ENCODE data around the gene KCNH2. TPM values are rescaled to one million over a fixed set of nuclear protein-coding genes. Genes with fewer than 3 reads are reported as not detected.

Gene KCNH2
- polyA plus RNA-seq, 3 donors = not detected

DNA sequence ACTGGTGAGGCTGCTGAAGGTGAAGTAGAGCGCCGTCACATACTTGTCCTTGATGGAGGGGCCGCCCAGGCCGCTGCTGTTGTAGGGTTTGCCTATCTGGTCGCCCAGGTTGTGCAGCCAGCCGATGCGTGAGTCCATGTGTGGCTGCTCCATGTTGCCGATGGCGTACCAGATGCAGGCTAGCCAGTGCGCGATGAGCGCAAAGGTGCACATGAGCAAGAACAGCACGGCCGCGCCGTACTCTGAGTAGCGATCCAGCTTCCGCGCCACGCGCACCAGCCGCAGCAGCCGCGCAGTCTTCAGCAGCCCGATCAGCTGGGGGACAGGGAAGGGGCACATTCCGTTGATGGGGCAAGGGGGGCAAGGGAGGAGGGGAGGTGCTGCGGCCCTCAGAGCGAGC, 26.6 kb downstream of the KCNH2 start:
- Mint-ChIP-seq H3K36me3 (peaks cover 0 to 2% of the 10 kb centered on the region in 2 donors), H3K4me3 (no peak overlapping the region), H3K9me3 (peaks cover 0 to 1% (median 0%) of the 10 kb centered on the region in 7 donors), H3K27me3 (ENCODE audit: low read depth in 3 of 3) (peaks cover 27 to 62% (median 27%) of the 10 kb centered on the region in 3 donors), H3K4me1 (no peaks in the 10 kb centered on the region), H3K27ac (no peak overlapping the region)
- H3K4me2 ChIP-seq (replicated peaks; ENCODE audit: extremely low read depth, low read length, poor library complexity, severe bottlenecking) = no peak overlapping the region
- H4K20me1 ChIP-seq (ENCODE audit: insufficient read depth, low read length) = no peaks in the 10 kb centered on the region
- H3K9ac ChIP-seq (ENCODE audit: insufficient read depth, low read length, poor library complexity, severe bottlenecking) = no peak overlapping the region
- H3K27me3 ChIP-seq (ENCODE audit: control insufficient read depth in 2 of 2, insufficient read depth in 2 of 2, low read length in 2 of 2) = peaks cover 0 to 36% of the 10 kb centered on the region in 2 donors
- no peak for DNase-seq
- no peak overlapping the region for H3K4me3 ChIP-seq (replicated peaks in 1 of 3; ENCODE audit: low read depth in 2 of 3, low read length in 3 of 3)
- H3K9me3 ChIP-seq (replicated peaks in 1 of 2; ENCODE audit: control insufficient read depth in 1 of 2, insufficient read depth in 1 of 2, low read length in 2 of 2) = no peaks in the 10 kb centered on the region
- WGBS (ENCODE audit: insufficient coverage) = 97% methylated on average over 16 of the region's 28 CpGs
- H2AFZ ChIP-seq (ENCODE audit: insufficient read depth, low read depth, low read length, poor library complexity, severe bottlenecking) = no peak overlapping the region
- TF ChIP-seq, protein P1, sequence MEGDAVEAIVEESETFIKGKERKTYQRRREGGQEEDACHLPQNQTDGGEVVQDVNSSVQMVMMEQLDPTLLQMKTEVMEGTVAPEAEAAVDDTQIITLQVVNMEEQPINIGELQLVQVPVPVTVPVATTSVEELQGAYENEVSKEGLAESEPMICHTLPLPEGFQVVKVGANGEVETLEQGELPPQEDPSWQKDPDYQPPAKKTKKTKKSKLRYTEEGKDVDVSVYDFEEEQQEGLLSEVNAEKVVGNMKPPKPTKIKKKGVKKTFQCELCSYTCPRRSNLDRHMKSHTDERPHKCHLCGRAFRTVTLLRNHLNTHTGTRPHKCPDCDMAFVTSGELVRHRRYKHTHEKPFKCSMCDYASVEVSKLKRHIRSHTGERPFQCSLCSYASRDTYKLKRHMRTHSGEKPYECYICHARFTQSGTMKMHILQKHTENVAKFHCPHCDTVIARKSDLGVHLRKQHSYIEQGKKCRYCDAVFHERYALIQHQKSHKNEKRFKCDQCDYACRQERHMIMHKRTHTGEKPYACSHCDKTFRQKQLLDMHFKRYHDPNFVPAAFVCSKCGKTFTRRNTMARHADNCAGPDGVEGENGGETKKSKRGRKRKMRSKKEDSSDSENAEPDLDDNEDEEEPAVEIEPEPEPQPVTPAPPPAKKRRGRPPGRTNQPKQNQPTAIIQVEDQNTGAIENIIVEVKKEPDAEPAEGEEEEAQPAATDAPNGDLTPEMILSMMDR (IDR thresholded peaks at IDR 0.05) = no peak
- intact Hi-C loops (cut with micrococcal nuclease) = no loop called here
- H3K79me2 ChIP-seq (ENCODE audit: insufficient read depth, low read length) = no peaks in the 10 kb centered on the region
- no peak overlapping the region for H3K27ac ChIP-seq (ENCODE audit: low read depth in 1 of 2, low read length in 2 of 2)
- no peaks in the 10 kb centered on the region for H3K36me3 ChIP-seq (replicated peaks in 1 of 2; ENCODE audit: control insufficient read depth in 1 of 2, insufficient read depth in 2 of 2, low read length in 2 of 2)
- H3K4me1 ChIP-seq (ENCODE audit: control insufficient read depth in 1 of 2, insufficient read depth in 2 of 2, low read length in 2 of 2) = no peaks in the 10 kb centered on the region

GRCh38 chr7:150951181-150951520, 27.0 kb downstream of the KCNH2 start:
- Histone ChIP-seq H3K4me1 (ENCODE audit: control insufficient read depth in 1 of 2, insufficient read depth in 2 of 2, low read length in 2 of 2) (no peaks in the 10 kb centered on the region), H2AFZ (ENCODE audit: insufficient read depth, low read depth, low read length, poor library complexity, severe bottlenecking) (no peak overlapping the region), H3K27me3 (ENCODE audit: control insufficient read depth in 2 of 2, insufficient read depth in 2 of 2, low read length in 2 of 2) (peaks cover 0 to 32% of the 10 kb centered on the region in 2 donors)

More at GRCh38 chr7:150951181-150951520, 27.0 kb downstream of the KCNH2 start:
- no peak overlapping the region for H3K4me2 ChIP-seq (replicated peaks; ENCODE audit: extremely low read depth, low read length, poor library complexity, severe bottlenecking)
- Mint-ChIP-seq H3K27ac (peak overlapping the region in 1 of 7 donors; percentile 12), H3K4me3 (no peak overlapping the region), H3K27me3 (ENCODE audit: low read depth in 3 of 3) (peaks cover 25 to 60% (median 27%) of the 10 kb centered on the region in 3 donors), H3K36me3 (peaks cover 0 to 2% of the 10 kb centered on the region in 2 donors), H3K4me1 (no peaks in the 10 kb centered on the region), H3K9me3 (peaks cover 0 to 1% (median 0%) of the 10 kb centered on the region in 7 donors)
- TF ChIP-seq, protein P1 (IDR thresholded peaks at IDR 0.05) = no peak
- H3K27ac ChIP-seq (ENCODE audit: low read depth in 1 of 2, low read length in 2 of 2) = no peak overlapping the region
- no peaks in the 10 kb centered on the region for H3K36me3 ChIP-seq (replicated peaks in 1 of 2; ENCODE audit: control insufficient read depth in 1 of 2, insufficient read depth in 2 of 2, low read length in 2 of 2)
- WGBS (ENCODE audit: insufficient coverage) = 97% methylated on average over 16 of the region's 16 CpGs
- H3K9ac ChIP-seq (ENCODE audit: insufficient read depth, low read length, poor library complexity, severe bottlenecking) = no peak overlapping the region
- no peak for DNase-seq
- no peaks in the 10 kb centered on the region for H3K79me2 ChIP-seq (ENCODE audit: insufficient read depth, low read length)
- no peaks in the 10 kb centered on the region for H3K9me3 ChIP-seq (replicated peaks in 1 of 2; ENCODE audit: control insufficient read depth in 1 of 2, insufficient read depth in 1 of 2, low read length in 2 of 2)
- no peak overlapping the region for H3K4me3 ChIP-seq (replicated peaks in 1 of 3; ENCODE audit: low read depth in 2 of 3, low read length in 3 of 3)
- no peaks in the 10 kb centered on the region for H4K20me1 ChIP-seq (ENCODE audit: insufficient read depth, low read length)
- intact Hi-C loops (cut with micrococcal nuclease) = no loop called here
